Ascending aorta (tissue), 2 donors: ENCODE results near the gene ABLIM2. TPM values are rescaled to one million over a fixed set of nuclear protein-coding genes. Genes with fewer than 3 reads are reported as not detected.

Experiments
- DNase-seq, 2 donors: peaks; one replicate each; pipeline ENCODE4 v3.0.0-alpha.2; 2019; ENCODE audit warnings: low spot score in 2 of 2
- H3K27ac ChIP-seq, 2 donors: fragments of 200-600 bp; sonication (generic); one replicate each; pipeline ENCODE4 v1.5.1; 2016 to 2017; ENCODE audit warnings: mild to moderate bottlenecking in 1 of 2
- H3K27me3 ChIP-seq: fragments of 200-600 bp; sonication (generic); one replicate; pipeline ENCODE4 v1.5.1; 2017
- H3K36me3 ChIP-seq, 2 donors: fragments of 200-600 bp; sonication (generic); one replicate each; pipeline ENCODE4 v1.5.1; 2016
- H3K4me1 ChIP-seq, 2 donors: fragments of 200-600 bp; sonication (generic); one replicate each; pipeline ENCODE4 v1.5.1; 2016 to 2017; ENCODE audit warnings: mild to moderate bottlenecking in 1 of 2
- H3K4me3 ChIP-seq, 2 donors: fragments of 200-600 bp; sonication (generic); one replicate each; pipeline ENCODE4 v1.5.1; 2016 to 2017; ENCODE audit warnings: mild to moderate bottlenecking in 1 of 2
- H3K9me3 ChIP-seq, 2 donors: fragments of 200-600 bp; sonication (generic); one replicate each; pipeline ENCODE4 v1.5.1; 2016
- CTCF ChIP-seq, 3 experiments: fragments of 200-600 bp in 2 of 3; fragments of 450-650 bp in 1 of 3; sonication (generic) in 2 of 3; IDR thresholded peaks; one replicate each; pipeline ENCODE4 v1.5.1; 2016 to 2019; ENCODE audit warnings: antibody characterized with exemption in 3 of 3, mild to moderate bottlenecking in 1 of 3, moderate library complexity in 1 of 3
- intact Hi-C: fragments of 100-400 bp; cut with DNase I; formaldehyde crosslinking; loops from one replicate; pipeline ENCODE4 v1.15.1; 2023
- total RNA-seq: library from RNA; depleted of rRNA; stranded (reverse); fragments of >200 nt; gene quantifications from one replicate; pipeline ENCODE4 v1.1.0, GENCODE V29; 2016

Gene ABLIM2
- total RNA-seq, 1 donor from 2014 or later: 30.8 TPM

- H3K4me3 ChIP-seq: no peak overlapping the region
- H3K36me3 ChIP-seq: no peaks in the 10 kb centered on the region
- no peak for TF ChIP-seq CTCF (IDR thresholded peaks at IDR 0.05)
- H3K4me1 ChIP-seq: peaks cover 0 to 9% of the 10 kb centered on the region in 2 donors
- no peak for DNase-seq
- no peaks in the 10 kb centered on the region for H3K27me3 ChIP-seq
- H3K9me3 ChIP-seq: no peaks in the 10 kb centered on the region
- H3K27ac ChIP-seq: no peak overlapping the region
- intact Hi-C loops: loop anchor here (10.0 kb wide), 1 partner anchor 346 kb away; no protein-coding TSS in a partner anchor
These were observed 8.2 kb downstream of the ABLIM2 start for GRCh38 chr4:8150152-8151090.

GRCh38 chr4:8149664-8150063 is 8.9 kb downstream of the ABLIM2 start:
- no peak for TF ChIP-seq CTCF (IDR thresholded peaks at IDR 0.05)
- H3K27ac ChIP-seq: no peak overlapping the region
- H3K9me3 ChIP-seq: no peaks in the 10 kb centered on the region
- intact Hi-C loops: loop anchor here (10.0 kb wide), 1 partner anchor 345 kb away; no protein-coding TSS in a partner anchor
- H3K27me3 ChIP-seq: no peaks in the 10 kb centered on the region
- peaks cover 0 to 10% of the 10 kb centered on the region in 2 donors for H3K4me1 ChIP-seq
- DNase-seq: no peak
- H3K36me3 ChIP-seq: no peaks in the 10 kb centered on the region
- H3K4me3 ChIP-seq: no peak overlapping the region

GRCh38 chr4:8148785-8149435 is 9.7 kb downstream of the ABLIM2 start:
- no peak for TF ChIP-seq CTCF (IDR thresholded peaks at IDR 0.05)
- H3K27me3 ChIP-seq: no peaks in the 10 kb centered on the region
- H3K4me1 ChIP-seq: peaks cover 0 to 13% of the 10 kb centered on the region in 2 donors
- DNase-seq: no peak
- no peaks in the 10 kb centered on the region for H3K9me3 ChIP-seq
- H3K4me3 ChIP-seq: no peak overlapping the region
- H3K27ac ChIP-seq: no peak overlapping the region
- H3K36me3 ChIP-seq: no peaks in the 10 kb centered on the region
- intact Hi-C loops: no loop called here

GRCh38 chr4:8148159-8148558 is 10.5 kb downstream of the ABLIM2 start:
- intact Hi-C loops: no loop called here
- Histone ChIP-seq H3K36me3 (no peaks in the 10 kb centered on the region), H3K27me3 (no peaks in the 10 kb centered on the region), H3K9me3 (no peaks in the 10 kb centered on the region), H3K4me1 (peaks cover 0 to 14% of the 10 kb centered on the region in 2 donors), H3K4me3 (no peak overlapping the region), H3K27ac (no peak overlapping the region)
- TF ChIP-seq CTCF (IDR thresholded peaks at IDR 0.05): no peak
- no peak for DNase-seq

GRCh38 chr4:8147231-8147970 is 11.2 kb downstream of the ABLIM2 start:
- no peak for DNase-seq
- no peak for TF ChIP-seq CTCF (IDR thresholded peaks at IDR 0.05)
- no peaks in the 10 kb centered on the region for H3K27me3 ChIP-seq

More at GRCh38 chr4:8147231-8147970, 11.2 kb downstream of the ABLIM2 start:
- H3K9me3 ChIP-seq: no peaks in the 10 kb centered on the region
- peaks cover 0 to 14% of the 10 kb centered on the region in 2 donors for H3K4me1 ChIP-seq
- no peak overlapping the region for H3K4me3 ChIP-seq
- H3K27ac ChIP-seq: no peak overlapping the region
- intact Hi-C loops: no loop called here
- no peaks in the 10 kb centered on the region for H3K36me3 ChIP-seq
